ENCODE results near the gene CTPS2.
"Not testable (repeated sequence)": the region's sequence is repeated elsewhere in the genome, so short reads cannot be mapped to it uniquely, and the experiment has no call there.

The CTPS2 gene

DNA sequence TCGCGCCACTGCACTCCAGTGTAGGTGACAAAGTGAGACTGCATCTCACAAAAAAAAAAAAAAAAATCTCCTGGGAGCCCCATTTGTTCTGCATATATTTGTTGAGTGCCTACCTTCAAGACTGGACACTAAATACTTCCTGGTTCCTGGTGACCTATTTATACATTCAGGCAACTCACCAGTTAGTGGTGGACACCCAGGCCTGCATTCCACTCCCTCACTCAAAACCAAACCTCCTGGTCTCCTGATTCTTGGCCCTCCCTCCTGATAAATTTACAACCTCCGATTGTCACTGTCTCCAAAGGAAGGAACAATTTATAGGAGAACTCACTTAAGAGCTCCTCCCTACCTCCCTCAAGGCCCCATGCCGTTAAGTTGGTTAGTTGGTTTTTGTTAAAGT is 10.0 kb upstream of the CTPS2 start:
- Histone ChIP-seq H3K27ac (ENCODE audit: low read depth, low read length, poor library complexity, severe bottlenecking) (no peak overlapping the region), H3K9me2 (ENCODE audit: low read depth, low read length) (no peaks in the 10 kb centered on the region), H3K27me3 (ENCODE audit: insufficient read depth, low read length) (no peaks in the 10 kb centered on the region)

GRCh38 chrX:16719334-16720084 is 7.0 kb upstream of the CTPS2 start, which contains the start of gene SYAP1:
Gene SYAP1, plus strand, starts transcription at chrX:16719612. Its CDS starts 113 bp downstream, at chrX:16719725.
- Histone ChIP-seq H3K4me1 (ENCODE audit: insufficient read depth, low read length, severe bottlenecking) (peaks cover 30% of the 10 kb centered on the region), H3K4me3 (ENCODE audit: low read depth, low read length, poor library complexity, severe bottlenecking) (peak within 1 kb of the TSS; percentile 97), H3K27me3 (ENCODE audit: insufficient read depth, low read length) (no peaks in the 10 kb centered on the region), H3K36me3 (ENCODE audit: insufficient read depth, low read length) (0 out of 2 replicates have a peak, but pooled peaks cover 3% of the 10 kb centered on the region), H3K9ac (ENCODE audit: low read length) (peak within 1 kb of the TSS; percentile 91), H3K9me3 (ENCODE audit: low read length) (no peaks in the 10 kb centered on the region), H3K79me2 (ENCODE audit: insufficient read depth, low read length) (peaks cover 23% of the 10 kb centered on the region), H3K4me2 (ENCODE audit: low read length) (peak within 1 kb of the TSS; percentile 88), H2AFZ (ENCODE audit: low read length) (0 out of 2 replicates have a peak within 1 kb of the TSS, but pooled peaks have one; percentile 7), H4K20me1 (ENCODE audit: insufficient read depth, low read length) (no peaks in the 10 kb centered on the region), H3K9me2 (ENCODE audit: low read depth, low read length) (no peaks in the 10 kb centered on the region), H3K27ac (ENCODE audit: low read depth, low read length, poor library complexity, severe bottlenecking) (peak within 1 kb of the TSS; percentile 66), H3F3A (ENCODE audit: insufficient read depth, low read length) (no peaks in the 10 kb centered on the region)
- no peak for TF ChIP-seq CTCF (IDR thresholded peaks at IDR 0.05; ENCODE audit: low read length)
- TF ChIP-seq EZH2 (IDR thresholded peaks at IDR 0.05; ENCODE audit: borderline replicate concordance, low read length): no peak

More for the DNA sequence above, 10.0 kb upstream of the CTPS2 start:
- H3K4me3 ChIP-seq (ENCODE audit: low read depth, low read length, poor library complexity, severe bottlenecking): no peak overlapping the region
- H3K9me3 ChIP-seq (ENCODE audit: low read length): no peaks in the 10 kb centered on the region
- no peak overlapping the region for H2AFZ ChIP-seq (ENCODE audit: low read length)
- no peak overlapping the region for H3K4me2 ChIP-seq (ENCODE audit: low read length)
- H3F3A ChIP-seq (ENCODE audit: insufficient read depth, low read length): no peaks in the 10 kb centered on the region
- H3K4me1 ChIP-seq (ENCODE audit: insufficient read depth, low read length, severe bottlenecking): peaks cover 30% of the 10 kb centered on the region
- peaks cover 24% of the 10 kb centered on the region for H3K79me2 ChIP-seq (ENCODE audit: insufficient read depth, low read length)
- no peak for TF ChIP-seq CTCF (IDR thresholded peaks at IDR 0.05; ENCODE audit: low read length)
- TF ChIP-seq EZH2 (IDR thresholded peaks at IDR 0.05; ENCODE audit: borderline replicate concordance, low read length): no peak
- no peak overlapping the region for H3K9ac ChIP-seq (ENCODE audit: low read length)
- H3K36me3 ChIP-seq (ENCODE audit: insufficient read depth, low read length): peaks cover 5% of the 10 kb centered on the region; the same call in 1 of the 2 replicates
- no peaks in the 10 kb centered on the region for H4K20me1 ChIP-seq (ENCODE audit: insufficient read depth, low read length)

DNA sequence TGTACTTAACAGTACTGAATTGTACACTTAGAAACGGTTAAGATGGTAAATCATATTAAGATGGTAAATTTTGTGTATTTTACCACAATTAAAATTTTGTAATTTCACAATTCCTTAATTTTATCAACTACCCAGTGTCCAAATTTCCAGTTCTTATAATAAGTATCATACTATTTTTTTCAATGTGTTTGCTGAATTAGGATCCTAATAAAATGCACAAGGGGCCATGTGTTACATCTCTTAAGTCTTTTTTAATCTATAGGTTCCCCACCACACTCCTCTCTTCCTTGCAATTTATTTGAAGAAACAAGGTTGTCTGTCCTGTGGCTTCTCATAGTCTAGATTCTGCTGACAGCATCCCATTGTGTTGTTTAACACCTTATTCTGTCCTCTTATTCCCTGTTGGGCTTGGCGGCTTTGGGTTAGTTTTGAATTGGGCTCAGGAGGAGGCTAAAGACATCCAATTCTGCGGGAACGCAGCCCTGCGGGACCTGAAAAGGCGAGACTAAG is 6.4 kb upstream of the CTPS2 start:
- peak overlapping the region; percentile 66 for H3K27ac ChIP-seq (ENCODE audit: low read depth, low read length, poor library complexity, severe bottlenecking)
- peak overlapping the region; percentile 91 for H3K9ac ChIP-seq (ENCODE audit: low read length)
- no peaks in the 10 kb centered on the region for H3F3A ChIP-seq (ENCODE audit: insufficient read depth, low read length)
- H3K4me1 ChIP-seq (ENCODE audit: insufficient read depth, low read length, severe bottlenecking): peaks cover 30% of the 10 kb centered on the region
- peak overlapping the region; percentile 88 for H3K4me2 ChIP-seq (ENCODE audit: low read length)
- 0 out of 2 replicates have a peak overlapping the region, but pooled peaks have one; percentile 7 for H2AFZ ChIP-seq (ENCODE audit: low read length)
- H3K9me3 ChIP-seq (ENCODE audit: low read length): no peaks in the 10 kb centered on the region
- no peaks in the 10 kb centered on the region for H3K9me2 ChIP-seq (ENCODE audit: low read depth, low read length)
- H4K20me1 ChIP-seq (ENCODE audit: insufficient read depth, low read length): no peaks in the 10 kb centered on the region
- H3K4me3 ChIP-seq (ENCODE audit: low read depth, low read length, poor library complexity, severe bottlenecking): peak overlapping the region; percentile 97
- H3K36me3 ChIP-seq (ENCODE audit: insufficient read depth, low read length): 0 out of 2 replicates have a peak, but pooled peaks cover 2% of the 10 kb centered on the region
- no peak for TF ChIP-seq EZH2 (IDR thresholded peaks at IDR 0.05; ENCODE audit: borderline replicate concordance, low read length)
- no peak for TF ChIP-seq CTCF (IDR thresholded peaks at IDR 0.05; ENCODE audit: low read length)
- peaks cover 18% of the 10 kb centered on the region for H3K79me2 ChIP-seq (ENCODE audit: insufficient read depth, low read length)
- no peaks in the 10 kb centered on the region for H3K27me3 ChIP-seq (ENCODE audit: insufficient read depth, low read length)

DNA sequence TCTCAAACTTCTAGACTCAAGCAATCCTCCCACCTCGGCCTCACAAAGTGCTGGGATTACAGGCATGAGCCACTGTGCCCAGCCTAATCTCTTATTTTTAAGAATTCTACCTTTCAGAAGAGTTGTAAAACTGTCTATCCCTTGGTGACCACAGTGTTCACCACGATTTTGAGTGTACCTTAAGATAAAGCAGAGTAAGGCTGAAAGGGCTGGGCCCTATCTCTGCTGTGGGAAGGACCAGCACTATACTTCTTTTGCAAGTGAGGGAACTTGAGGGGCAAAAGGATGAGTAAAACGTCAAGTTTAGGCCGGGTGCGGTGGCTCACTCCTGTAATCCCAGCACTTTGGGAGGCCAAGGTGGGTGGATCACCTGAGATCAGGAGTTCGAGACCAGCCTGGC is 4.0 kb upstream of the CTPS2 start:
- H3K27ac ChIP-seq (ENCODE audit: low read depth, low read length, poor library complexity, severe bottlenecking); H3K9me3 ChIP-seq (ENCODE audit: low read length); H3F3A ChIP-seq (ENCODE audit: insufficient read depth, low read length); H3K4me2 ChIP-seq (ENCODE audit: low read length); H3K9ac ChIP-seq (ENCODE audit: low read length); H2AFZ ChIP-seq (ENCODE audit: low read length); H4K20me1 ChIP-seq (ENCODE audit: insufficient read depth, low read length); H3K4me3 ChIP-seq (ENCODE audit: low read depth, low read length, poor library complexity, severe bottlenecking); H3K9me2 ChIP-seq (ENCODE audit: low read depth, low read length); H3K27me3 ChIP-seq (ENCODE audit: insufficient read depth, low read length); H3K36me3 ChIP-seq (ENCODE audit: insufficient read depth, low read length): not testable (repeated sequence)
- Histone ChIP-seq H3K4me1 (ENCODE audit: insufficient read depth, low read length, severe bottlenecking) (peaks cover 25% of the 10 kb centered on the region), H3K79me2 (ENCODE audit: insufficient read depth, low read length) (peaks cover 10% of the 10 kb centered on the region)

DNA sequence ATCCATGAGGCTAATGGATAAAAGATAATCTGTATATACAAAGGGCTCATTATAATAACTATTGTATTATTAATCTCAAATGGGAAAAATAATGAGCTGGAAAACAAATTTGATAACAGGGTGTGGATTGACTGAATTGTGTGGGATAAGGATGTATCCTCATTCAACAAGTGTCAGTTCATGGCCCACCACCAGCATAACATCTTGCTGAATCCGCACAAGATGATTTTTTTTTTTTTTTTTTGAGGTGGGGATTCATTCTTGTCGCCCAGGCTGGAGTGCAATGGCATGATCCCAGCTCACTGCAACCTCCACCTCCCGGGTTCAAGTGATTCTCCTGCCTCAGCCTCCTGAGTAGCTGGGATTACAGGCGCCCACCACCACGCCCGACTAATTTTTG is 3.2 kb upstream of the CTPS2 start:
- not testable (repeated sequence) for H3K27me3 ChIP-seq (ENCODE audit: insufficient read depth, low read length); H3F3A ChIP-seq (ENCODE audit: insufficient read depth, low read length); H3K9me2 ChIP-seq (ENCODE audit: low read depth, low read length); H3K4me2 ChIP-seq (ENCODE audit: low read length); H3K36me3 ChIP-seq (ENCODE audit: insufficient read depth, low read length); H3K9me3 ChIP-seq (ENCODE audit: low read length); H3K27ac ChIP-seq (ENCODE audit: low read depth, low read length, poor library complexity, severe bottlenecking); H2AFZ ChIP-seq (ENCODE audit: low read length); H3K9ac ChIP-seq (ENCODE audit: low read length); H4K20me1 ChIP-seq (ENCODE audit: insufficient read depth, low read length); H3K4me3 ChIP-seq (ENCODE audit: low read depth, low read length, poor library complexity, severe bottlenecking)
- Histone ChIP-seq H3K4me1 (ENCODE audit: insufficient read depth, low read length, severe bottlenecking) (peaks cover 25% of the 10 kb centered on the region), H3K79me2 (ENCODE audit: insufficient read depth, low read length) (peaks cover 10% of the 10 kb centered on the region)

Data from OCI-LY1 (cell line).